ENCODE measurements around the gene SLC25A25. TPM values are rescaled to one million over a fixed set of nuclear protein-coding genes. Genes with fewer than 3 reads are reported as not detected.

The SLC25A25 gene
- total and polyA plus RNA-seq, 9 of the 15 experiments (the other 6 are each of a cell fraction or from before 2014, with no cell fraction given), result 0.07 to 35.9 (median 23.2) TPM

DNA sequence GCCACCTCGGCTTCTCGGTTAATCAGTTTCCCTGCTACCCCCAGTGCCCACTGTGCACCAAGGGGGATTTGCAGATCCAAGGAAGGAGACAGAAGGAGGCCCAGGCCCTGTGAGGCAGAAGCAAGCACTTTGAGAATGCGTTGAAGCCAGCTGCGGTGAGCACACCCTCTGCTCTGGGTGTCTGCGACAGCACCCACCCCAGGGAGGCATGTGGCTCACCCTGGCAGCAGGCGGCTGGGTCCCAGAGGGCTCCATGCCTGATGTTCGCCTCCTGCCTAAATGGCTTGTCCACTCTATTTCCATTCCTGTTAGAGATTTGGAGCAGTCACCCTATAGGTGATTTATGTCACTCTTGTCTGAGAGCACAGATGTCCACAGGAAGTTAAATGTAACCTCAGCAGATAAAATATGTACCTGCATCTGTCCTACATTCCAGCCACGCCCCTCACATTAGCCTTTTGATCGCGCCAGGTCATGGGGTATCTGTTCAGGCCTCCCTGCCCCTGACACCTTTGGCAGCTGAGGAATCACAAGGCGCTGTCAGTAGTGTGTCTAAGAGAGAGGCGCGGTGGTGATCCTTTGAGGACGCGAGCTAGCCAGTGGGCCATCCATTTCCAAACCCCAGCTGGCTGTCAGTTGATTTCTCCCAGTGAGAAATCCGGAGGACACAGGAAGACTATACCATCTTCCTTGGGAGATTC is 31.3 kb downstream of the SLC25A25 start (continued):
- TF ChIP-seq, protein P1, sequence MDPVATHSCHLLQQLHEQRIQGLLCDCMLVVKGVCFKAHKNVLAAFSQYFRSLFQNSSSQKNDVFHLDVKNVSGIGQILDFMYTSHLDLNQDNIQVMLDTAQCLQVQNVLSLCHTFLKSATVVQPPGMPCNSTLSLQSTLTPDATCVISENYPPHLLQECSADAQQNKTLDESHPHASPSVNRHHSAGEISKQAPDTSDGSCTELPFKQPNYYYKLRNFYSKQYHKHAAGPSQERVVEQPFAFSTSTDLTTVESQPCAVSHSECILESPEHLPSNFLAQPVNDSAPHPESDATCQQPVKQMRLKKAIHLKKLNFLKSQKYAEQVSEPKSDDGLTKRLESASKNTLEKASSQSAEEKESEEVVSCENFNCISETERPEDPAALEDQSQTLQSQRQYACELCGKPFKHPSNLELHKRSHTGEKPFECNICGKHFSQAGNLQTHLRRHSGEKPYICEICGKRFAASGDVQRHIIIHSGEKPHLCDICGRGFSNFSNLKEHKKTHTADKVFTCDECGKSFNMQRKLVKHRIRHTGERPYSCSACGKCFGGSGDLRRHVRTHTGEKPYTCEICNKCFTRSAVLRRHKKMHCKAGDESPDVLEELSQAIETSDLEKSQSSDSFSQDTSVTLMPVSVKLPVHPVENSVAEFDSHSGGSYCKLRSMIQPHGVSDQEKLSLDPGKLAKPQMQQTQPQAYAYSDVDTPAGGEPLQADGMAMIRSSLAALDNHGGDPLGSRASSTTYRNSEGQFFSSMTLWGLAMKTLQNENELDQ (CRISPR knock-in tag; IDR thresholded peaks at IDR 0.05; ENCODE audit: borderline replicate concordance), result no peak
- TF ChIP-seq, protein P2, sequence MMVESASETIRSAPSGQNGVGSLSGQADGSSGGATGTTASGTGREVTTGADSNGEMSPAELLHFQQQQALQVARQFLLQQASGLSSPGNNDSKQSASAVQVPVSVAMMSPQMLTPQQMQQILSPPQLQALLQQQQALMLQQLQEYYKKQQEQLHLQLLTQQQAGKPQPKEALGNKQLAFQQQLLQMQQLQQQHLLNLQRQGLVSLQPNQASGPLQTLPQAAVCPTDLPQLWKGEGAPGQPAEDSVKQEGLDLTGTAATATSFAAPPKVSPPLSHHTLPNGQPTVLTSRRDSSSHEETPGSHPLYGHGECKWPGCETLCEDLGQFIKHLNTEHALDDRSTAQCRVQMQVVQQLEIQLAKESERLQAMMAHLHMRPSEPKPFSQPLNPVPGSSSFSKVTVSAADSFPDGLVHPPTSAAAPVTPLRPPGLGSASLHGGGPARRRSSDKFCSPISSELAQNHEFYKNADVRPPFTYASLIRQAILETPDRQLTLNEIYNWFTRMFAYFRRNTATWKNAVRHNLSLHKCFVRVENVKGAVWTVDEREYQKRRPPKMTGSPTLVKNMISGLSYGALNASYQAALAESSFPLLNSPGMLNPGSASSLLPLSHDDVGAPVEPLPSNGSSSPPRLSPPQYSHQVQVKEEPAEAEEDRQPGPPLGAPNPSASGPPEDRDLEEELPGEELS (CRISPR knock-in tag; IDR thresholded peaks at IDR 0.05; ENCODE audit: borderline replicate concordance), result no peak
- TF ChIP-seq PTBP1 (IDR thresholded peaks at IDR 0.05; ENCODE audit: low read depth, low read length) (no peak), HNRNPH1 (optimal IDR thresholded peaks at IDR 0.05; ENCODE audit: low read depth, low read length) (no peak), ZNF143 (CRISPR knock-in tag; IDR thresholded peaks at IDR 0.05) (no peak), HIVEP1 (CRISPR knock-in tag; IDR thresholded peaks at IDR 0.05) (no peak), RBBP5 (IDR thresholded peaks at IDR 0.05; ENCODE audit: borderline replicate concordance, insufficient read depth, low read length, poor library complexity, severe bottlenecking) (no peak), MTA2 (IDR thresholded peaks at IDR 0.05; ENCODE audit: low read depth) (0 out of 2 replicates have a peak, but pooled peaks have one; percentile 22), RUNX1 (IDR thresholded peaks at IDR 0.05; ENCODE audit: low read depth) (no peak), CBX5 (IDR thresholded peaks at IDR 0.05; ENCODE audit: borderline replicate concordance, low read depth) (no peak), NR2C1 (IDR thresholded peaks at IDR 0.05) (no peak), NR2C1 (tag; IDR thresholded peaks at IDR 0.05) (no peak)
- TF ChIP-seq, protein P3, sequence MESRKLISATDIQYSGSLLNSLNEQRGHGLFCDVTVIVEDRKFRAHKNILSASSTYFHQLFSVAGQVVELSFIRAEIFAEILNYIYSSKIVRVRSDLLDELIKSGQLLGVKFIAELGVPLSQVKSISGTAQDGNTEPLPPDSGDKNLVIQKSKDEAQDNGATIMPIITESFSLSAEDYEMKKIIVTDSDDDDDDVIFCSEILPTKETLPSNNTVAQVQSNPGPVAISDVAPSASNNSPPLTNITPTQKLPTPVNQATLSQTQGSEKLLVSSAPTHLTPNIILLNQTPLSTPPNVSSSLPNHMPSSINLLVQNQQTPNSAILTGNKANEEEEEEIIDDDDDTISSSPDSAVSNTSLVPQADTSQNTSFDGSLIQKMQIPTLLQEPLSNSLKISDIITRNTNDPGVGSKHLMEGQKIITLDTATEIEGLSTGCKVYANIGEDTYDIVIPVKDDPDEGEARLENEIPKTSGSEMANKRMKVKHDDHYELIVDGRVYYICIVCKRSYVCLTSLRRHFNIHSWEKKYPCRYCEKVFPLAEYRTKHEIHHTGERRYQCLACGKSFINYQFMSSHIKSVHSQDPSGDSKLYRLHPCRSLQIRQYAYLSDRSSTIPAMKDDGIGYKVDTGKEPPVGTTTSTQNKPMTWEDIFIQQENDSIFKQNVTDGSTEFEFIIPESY (CRISPR knock-in tag; IDR thresholded peaks at IDR 0.05), result no peak
- TF ChIP-seq, protein P4, sequence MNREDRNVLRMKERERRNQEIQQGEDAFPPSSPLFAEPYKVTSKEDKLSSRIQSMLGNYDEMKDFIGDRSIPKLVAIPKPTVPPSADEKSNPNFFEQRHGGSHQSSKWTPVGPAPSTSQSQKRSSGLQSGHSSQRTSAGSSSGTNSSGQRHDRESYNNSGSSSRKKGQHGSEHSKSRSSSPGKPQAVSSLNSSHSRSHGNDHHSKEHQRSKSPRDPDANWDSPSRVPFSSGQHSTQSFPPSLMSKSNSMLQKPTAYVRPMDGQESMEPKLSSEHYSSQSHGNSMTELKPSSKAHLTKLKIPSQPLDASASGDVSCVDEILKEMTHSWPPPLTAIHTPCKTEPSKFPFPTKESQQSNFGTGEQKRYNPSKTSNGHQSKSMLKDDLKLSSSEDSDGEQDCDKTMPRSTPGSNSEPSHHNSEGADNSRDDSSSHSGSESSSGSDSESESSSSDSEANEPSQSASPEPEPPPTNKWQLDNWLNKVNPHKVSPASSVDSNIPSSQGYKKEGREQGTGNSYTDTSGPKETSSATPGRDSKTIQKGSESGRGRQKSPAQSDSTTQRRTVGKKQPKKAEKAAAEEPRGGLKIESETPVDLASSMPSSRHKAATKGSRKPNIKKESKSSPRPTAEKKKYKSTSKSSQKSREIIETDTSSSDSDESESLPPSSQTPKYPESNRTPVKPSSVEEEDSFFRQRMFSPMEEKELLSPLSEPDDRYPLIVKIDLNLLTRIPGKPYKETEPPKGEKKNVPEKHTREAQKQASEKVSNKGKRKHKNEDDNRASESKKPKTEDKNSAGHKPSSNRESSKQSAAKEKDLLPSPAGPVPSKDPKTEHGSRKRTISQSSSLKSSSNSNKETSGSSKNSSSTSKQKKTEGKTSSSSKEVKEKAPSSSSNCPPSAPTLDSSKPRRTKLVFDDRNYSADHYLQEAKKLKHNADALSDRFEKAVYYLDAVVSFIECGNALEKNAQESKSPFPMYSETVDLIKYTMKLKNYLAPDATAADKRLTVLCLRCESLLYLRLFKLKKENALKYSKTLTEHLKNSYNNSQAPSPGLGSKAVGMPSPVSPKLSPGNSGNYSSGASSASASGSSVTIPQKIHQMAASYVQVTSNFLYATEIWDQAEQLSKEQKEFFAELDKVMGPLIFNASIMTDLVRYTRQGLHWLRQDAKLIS (CRISPR knock-in tag; IDR thresholded peaks at IDR 0.05), result no peak
- TF ChIP-seq, protein P5, sequence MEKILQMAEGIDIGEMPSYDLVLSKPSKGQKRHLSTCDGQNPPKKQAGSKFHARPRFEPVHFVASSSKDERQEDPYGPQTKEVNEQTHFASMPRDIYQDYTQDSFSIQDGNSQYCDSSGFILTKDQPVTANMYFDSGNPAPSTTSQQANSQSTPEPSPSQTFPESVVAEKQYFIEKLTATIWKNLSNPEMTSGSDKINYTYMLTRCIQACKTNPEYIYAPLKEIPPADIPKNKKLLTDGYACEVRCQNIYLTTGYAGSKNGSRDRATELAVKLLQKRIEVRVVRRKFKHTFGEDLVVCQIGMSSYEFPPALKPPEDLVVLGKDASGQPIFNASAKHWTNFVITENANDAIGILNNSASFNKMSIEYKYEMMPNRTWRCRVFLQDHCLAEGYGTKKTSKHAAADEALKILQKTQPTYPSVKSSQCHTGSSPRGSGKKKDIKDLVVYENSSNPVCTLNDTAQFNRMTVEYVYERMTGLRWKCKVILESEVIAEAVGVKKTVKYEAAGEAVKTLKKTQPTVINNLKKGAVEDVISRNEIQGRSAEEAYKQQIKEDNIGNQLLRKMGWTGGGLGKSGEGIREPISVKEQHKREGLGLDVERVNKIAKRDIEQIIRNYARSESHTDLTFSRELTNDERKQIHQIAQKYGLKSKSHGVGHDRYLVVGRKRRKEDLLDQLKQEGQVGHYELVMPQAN (IDR thresholded peaks at IDR 0.05; ENCODE audit: borderline replicate concordance), result no peak
